SU-DHL-6 (cell line): ENCODE results near the gene IFNGR1.

Experiments used
- EZH2phosphoT487 ChIP-seq: fragments of 200-600 bp; sonication (generic), shearing (Covaris generic); conservative IDR thresholded peaks from 2 replicates; pipeline ENCODE4 v1.6.1; 2018; ENCODE audit warnings: mild to moderate bottlenecking, antibody characterized with exemption, low read length, moderate library complexity, mixed read lengths
- TF ChIP-seq, protein P1 (sequence below): fragments of 200-600 bp; sonication (generic); IDR thresholded peaks from one replicate; pipeline ENCODE4 v1.5.1; 2017; ENCODE audit warnings: antibody characterized with exemption, mild to moderate bottlenecking, low read length, moderate library complexity; ENCODE audit not compliant: insufficient read depth, poor library complexity, severe bottlenecking

- TF ChIP-seq, protein P1, sequence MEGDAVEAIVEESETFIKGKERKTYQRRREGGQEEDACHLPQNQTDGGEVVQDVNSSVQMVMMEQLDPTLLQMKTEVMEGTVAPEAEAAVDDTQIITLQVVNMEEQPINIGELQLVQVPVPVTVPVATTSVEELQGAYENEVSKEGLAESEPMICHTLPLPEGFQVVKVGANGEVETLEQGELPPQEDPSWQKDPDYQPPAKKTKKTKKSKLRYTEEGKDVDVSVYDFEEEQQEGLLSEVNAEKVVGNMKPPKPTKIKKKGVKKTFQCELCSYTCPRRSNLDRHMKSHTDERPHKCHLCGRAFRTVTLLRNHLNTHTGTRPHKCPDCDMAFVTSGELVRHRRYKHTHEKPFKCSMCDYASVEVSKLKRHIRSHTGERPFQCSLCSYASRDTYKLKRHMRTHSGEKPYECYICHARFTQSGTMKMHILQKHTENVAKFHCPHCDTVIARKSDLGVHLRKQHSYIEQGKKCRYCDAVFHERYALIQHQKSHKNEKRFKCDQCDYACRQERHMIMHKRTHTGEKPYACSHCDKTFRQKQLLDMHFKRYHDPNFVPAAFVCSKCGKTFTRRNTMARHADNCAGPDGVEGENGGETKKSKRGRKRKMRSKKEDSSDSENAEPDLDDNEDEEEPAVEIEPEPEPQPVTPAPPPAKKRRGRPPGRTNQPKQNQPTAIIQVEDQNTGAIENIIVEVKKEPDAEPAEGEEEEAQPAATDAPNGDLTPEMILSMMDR: no peak
- TF ChIP-seq EZH2phosphoT487: no peak
Observed at GRCh38 chr6:137266309-137266586, 47.1 kb upstream of the IFNGR1 start.
